Activated CD8-positive, alpha-beta memory T cell treated with anti-CD3 and anti-CD28 coated beads, Interleukin-2, amount 50 U/mL, for 48 hours (primary cell): ENCODE measurements around the gene ABLIM2.

Source experiments
- DNase-seq: peaks from one replicate; pipeline ENCODE4 v3.0.0-alpha.2; 2020

Gene ABLIM2

GRCh38 chr4:8099981-8100464, 58.6 kb downstream of the ABLIM2 start:
- no peak for DNase-seq

GRCh38 chr4:8098506-8098905, 60.1 kb downstream of the ABLIM2 start:
- DNase-seq: no peak

GRCh38 chr4:8097721-8098345, 60.8 kb downstream of the ABLIM2 start:
- DNase-seq: no peak

- DNase-seq: no peak
Measured at GRCh38 chr4:8097141-8097541, 61.5 kb downstream of the ABLIM2 start.

GRCh38 chr4:8096690-8097061, 61.9 kb downstream of the ABLIM2 start:
- no peak for DNase-seq

GRCh38 chr4:8095956-8096689, 62.5 kb downstream of the ABLIM2 start:
- no peak for DNase-seq

- no peak for DNase-seq
Measured at GRCh38 chr4:8093587-8094274, 64.9 kb downstream of the ABLIM2 start.

- no peak for DNase-seq
Measured at GRCh38 chr4:8092282-8092681, 66.3 kb downstream of the ABLIM2 start.

- DNase-seq: no peak
Measured at GRCh38 chr4:8090744-8091301, 67.8 kb downstream of the ABLIM2 start.

GRCh38 chr4:8090312-8090711, 68.3 kb downstream of the ABLIM2 start:
- no peak for DNase-seq

- no peak for DNase-seq
Measured at GRCh38 chr4:8089862-8090261, 68.8 kb downstream of the ABLIM2 start.

GRCh38 chr4:8088966-8089491, 69.6 kb downstream of the ABLIM2 start:
- no peak for DNase-seq

GRCh38 chr4:8087921-8088495, 70.6 kb downstream of the ABLIM2 start:
- no peak for DNase-seq

GRCh38 chr4:8086783-8087445, 71.7 kb downstream of the ABLIM2 start:
- DNase-seq: no peak

GRCh38 chr4:8085491-8086117, 73.0 kb downstream of the ABLIM2 start:
- DNase-seq: no peak

- no peak for DNase-seq
Measured at GRCh38 chr4:8084712-8085490, 73.7 kb downstream of the ABLIM2 start.

- no peak for DNase-seq
Measured at GRCh38 chr4:8084031-8084660, 74.5 kb downstream of the ABLIM2 start.

- DNase-seq: no peak
Measured at GRCh38 chr4:8083086-8083825, 75.4 kb downstream of the ABLIM2 start.

- no peak for DNase-seq
Measured at GRCh38 chr4:8082517-8083055, 76.0 kb downstream of the ABLIM2 start.
